K562 (cell line): ENCODE data around the gene EVPL. TPM values are rescaled to one million over a fixed set of nuclear protein-coding genes. Genes with fewer than 3 reads are reported as not detected.
A peak's percentile ranks its signal among the peaks of the same experiment; 100 is the strongest.

Experiments
- ATF2 ChIP-seq: sonication (generic); formaldehyde crosslinking; IDR thresholded peaks from 2 replicates; pipeline ENCODE4 v1.8.1; 2022; ENCODE audit warnings: missing genetic modification reagents
- BCOR ChIP-seq: fragments of 450-650 bp; IDR thresholded peaks from 2 replicates; pipeline ENCODE4 v1.6.1; 2016
- CBX1 ChIP-seq: sonication (generic); IDR thresholded peaks from 2 replicates; pipeline ENCODE4 v1.6.1; 2016; ENCODE audit warnings: antibody characterized with exemption, low read depth, mild to moderate bottlenecking
- CHD1 ChIP-seq: fragments of 200-600 bp; sonication (generic); IDR thresholded peaks from one replicate; pipeline ENCODE4 v1.6.1; 2012; ENCODE audit warnings: mild to moderate bottlenecking, moderate library complexity, low read length, inconsistent platforms
- COPS2 ChIP-seq: fragments of 450-650 bp; conservative IDR thresholded peaks from 2 replicates; pipeline ENCODE4 v1.6.1; 2016; ENCODE audit warnings: mild to moderate bottlenecking, moderate library complexity
- CTBP1 ChIP-seq: fragments of 450-650 bp; IDR thresholded peaks from 2 replicates; pipeline ENCODE4 v1.6.1; 2016; ENCODE audit warnings: borderline replicate concordance
- GABPB2 ChIP-seq: fragments of 250-450 bp; sonication (Bioruptor Pico); conservative IDR thresholded peaks from 2 replicates; pipeline ENCODE4 v1.5.1; 2021; ENCODE audit warnings: mild to moderate bottlenecking
- HMBOX1 ChIP-seq: sonication (generic); IDR thresholded peaks from 2 replicates; pipeline ENCODE4 v1.6.1; 2016
- JUN ChIP-seq, 2 experiments: sonication (generic) in 1 of 2; formaldehyde crosslinking in 1 of 2; IDR thresholded peaks; 2 replicates each; pipeline versions ENCODE4 v1.6.1 to v1.8.0; 2012 to 2022; ENCODE audit warnings: borderline replicate concordance in 2 of 2, mild to moderate bottlenecking in 2 of 2, improper control_type of control experiment in 1 of 2, low read depth in 1 of 2, low read length in 1 of 2, missing genetic modification reagents in 1 of 2
- KDM2B ChIP-seq: fragments of 250-450 bp; sonication (Bioruptor Pico); IDR thresholded peaks from 2 replicates; pipeline ENCODE4 v1.8.0; 2021; ENCODE audit warnings: mild to moderate bottlenecking, moderate library complexity
- NFYB ChIP-seq: IDR thresholded peaks from 2 replicates; pipeline ENCODE4 v1.6.1; 2011; ENCODE audit warnings: mild to moderate bottlenecking, moderate library complexity; ENCODE audit not compliant: insufficient read length; ENCODE audit errors: extremely low read depth
- PHTF2 ChIP-seq: fragments of 250-450 bp; sonication (Bioruptor Pico); IDR thresholded peaks from 2 replicates; pipeline ENCODE4 v1.5.0; 2021; ENCODE audit warnings: mild to moderate bottlenecking
- POLR2AphosphoS2 ChIP-seq: IDR thresholded peaks from 2 replicates; pipeline ENCODE4 v1.6.1; 2012; ENCODE audit warnings: low read length, improper control_type of control experiment
- POLR2B ChIP-seq: fragments of 450-650 bp; IDR thresholded peaks from 2 replicates; pipeline ENCODE4 v1.6.1; 2018; ENCODE audit warnings: low read depth; ENCODE audit not compliant: partially characterized antibody
- PRMT5 ChIP-seq: sonication (generic); formaldehyde crosslinking; IDR thresholded peaks from 2 replicates; pipeline ENCODE4 v1.5.0; 2020; ENCODE audit warnings: missing genetic modification reagents
- TCF7 ChIP-seq: sonication (generic); IDR thresholded peaks from 2 replicates; pipeline ENCODE4 v1.6.1; 2016; ENCODE audit warnings: antibody characterized with exemption, borderline replicate concordance
- TOE1 ChIP-seq, 2 experiments: fragments of 450-650 bp in 1 of 2; sonication (generic) in 1 of 2; formaldehyde crosslinking in 1 of 2; IDR thresholded peaks; 2 replicates each; pipeline versions ENCODE4 v1.7.1 to v1.8.0; 2016 to 2022; ENCODE audit warnings: borderline replicate concordance in 2 of 2, mild to moderate bottlenecking in 2 of 2, antibody characterized with exemption in 1 of 2, inconsistent platforms in 1 of 2, low read depth in 1 of 2, missing genetic modification reagents in 1 of 2, moderate library complexity in 1 of 2
- ZBTB7A ChIP-seq: IDR thresholded peaks from 2 replicates; pipeline ENCODE4 v1.6.1; 2011; ENCODE audit warnings: low read depth, mild to moderate bottlenecking, low read length, moderate library complexity, borderline replicate concordance; ENCODE audit not compliant: control insufficient read depth
- ZC3H11A ChIP-seq: IDR thresholded peaks from 2 replicates; pipeline ENCODE4 v1.6.1; 2012; ENCODE audit warnings: low read depth, low read length, improper control_type of control experiment
- ZNF239 ChIP-seq: fragments of 250-450 bp; sonication (Bioruptor Pico); IDR thresholded peaks from 2 replicates; pipeline ENCODE4 v1.4.0; 2020; ENCODE audit warnings: mild to moderate bottlenecking
- ZNF644 ChIP-seq: fragments of 200-800 bp; sonication (Bioruptor generic); IDR thresholded peaks from 2 replicates; pipeline ENCODE4 v1.6.1; 2016; ENCODE audit warnings: low read depth, missing genetic modification characterization, missing compliant biosample characterization
- polyA plus RNA-seq, 8 experiments: library from polyadenylated mRNA; depleted of rRNA in 4 of 8; stranded (reverse) in 5 of 8; unstranded in 3 of 8; fragments of >200 nt; fragmentation: Nextera tagmentation in 2 of 8; fragmentation: Illumina TruSeq in 1 of 8; extraction: Ambion mirVana in 2 of 8; extraction: Trizol in 1 of 8; gene quantifications; 2 replicates each; pipeline versions ENCODE4 v1.2.1 to v1.2.3, GENCODE V29; 2011 to 2014; ENCODE audit warnings: inconsistent platforms in 1 of 8, missing spikeins in 1 of 8
- total RNA-seq, 7 experiments: library from RNA; depleted of rRNA in 6 of 7; stranded (reverse); fragments of >200 nt in 6 of 7; fragmentation: Illumina TruSeq in 2 of 7; extraction: Trizol in 2 of 7; gene quantifications; 2 replicates each; pipeline versions ENCODE4 v1.2.1 to v1.2.3, GENCODE V29; 2011 to 2021; ENCODE audit warnings: low replicate concordance in 1 of 7
- TF ChIP-seq, protein P1 (sequence below), 2 experiments: fragments of 450-650 bp; conservative IDR thresholded peaks; 2 replicates each; pipeline ENCODE4 v1.6.1; 2017; ENCODE audit warnings: mild to moderate bottlenecking in 2 of 2, moderate library complexity in 2 of 2
- TF ChIP-seq, protein P2 (sequence below): fragments of 200-800 bp; sonication (Bioruptor generic); IDR thresholded peaks from 2 replicates; pipeline ENCODE4 v1.6.1; 2017; ENCODE audit warnings: missing genetic modification characterization, missing compliant biosample characterization

The EVPL gene
- total and polyA plus RNA-seq, 9 of the 15 experiments (the other 6 are each of a cell fraction or from before 2014, with no cell fraction given): 0.08 to 0.18 (median 0.16) TPM; not detected in 5

GRCh38 chr17:75983501-75984181, 43.5 kb downstream of the EVPL start (continued):
- no peak for TF ChIP-seq TOE1 (IDR thresholded peaks at IDR 0.05; ENCODE audit: borderline replicate concordance)
- TF ChIP-seq TOE1 (CRISPR knock-in tag; IDR thresholded peaks at IDR 0.05; ENCODE audit: borderline replicate concordance, low read depth): no peak
- no peak for TF ChIP-seq GABPB2
- no peak for TF ChIP-seq PRMT5 (CRISPR knock-in tag)
- TF ChIP-seq KDM2B: no peak
- 0 out of 2 replicates have a peak, but pooled peaks have one; percentile 32 for TF ChIP-seq HMBOX1
- TF ChIP-seq ZBTB7A: peak; percentile 57; the same call in 1 of the 2 replicates
- peak; percentile 38; the same call in 1 of the 2 replicates for TF ChIP-seq JUN (IDR thresholded peaks at IDR 0.05; ENCODE audit: borderline replicate concordance, low read depth, low read length)
- no peak for TF ChIP-seq JUN (CRISPR knock-in tag; IDR thresholded peaks at IDR 0.05; ENCODE audit: borderline replicate concordance)
- TF ChIP-seq POLR2B: no peak
- no peak for TF ChIP-seq CBX1
- TF ChIP-seq CTBP1: 0 out of 2 replicates have a peak, but pooled peaks have one; percentile 14
- TF ChIP-seq TCF7: peak; percentile 67; the same call in 1 of the 2 replicates
- no peak for TF ChIP-seq ZC3H11A
- no peak for TF ChIP-seq NFYB
- no peak for TF ChIP-seq ZNF239
- no peak for TF ChIP-seq CHD1
- no peak for TF ChIP-seq COPS2
- no peak for TF ChIP-seq POLR2AphosphoS2
- TF ChIP-seq ZNF644 (tag): no peak
- TF ChIP-seq ATF2 (CRISPR knock-in tag): no peak
- no peak for TF ChIP-seq PHTF2 (CRISPR knock-in tag)
- TF ChIP-seq, protein P1, sequence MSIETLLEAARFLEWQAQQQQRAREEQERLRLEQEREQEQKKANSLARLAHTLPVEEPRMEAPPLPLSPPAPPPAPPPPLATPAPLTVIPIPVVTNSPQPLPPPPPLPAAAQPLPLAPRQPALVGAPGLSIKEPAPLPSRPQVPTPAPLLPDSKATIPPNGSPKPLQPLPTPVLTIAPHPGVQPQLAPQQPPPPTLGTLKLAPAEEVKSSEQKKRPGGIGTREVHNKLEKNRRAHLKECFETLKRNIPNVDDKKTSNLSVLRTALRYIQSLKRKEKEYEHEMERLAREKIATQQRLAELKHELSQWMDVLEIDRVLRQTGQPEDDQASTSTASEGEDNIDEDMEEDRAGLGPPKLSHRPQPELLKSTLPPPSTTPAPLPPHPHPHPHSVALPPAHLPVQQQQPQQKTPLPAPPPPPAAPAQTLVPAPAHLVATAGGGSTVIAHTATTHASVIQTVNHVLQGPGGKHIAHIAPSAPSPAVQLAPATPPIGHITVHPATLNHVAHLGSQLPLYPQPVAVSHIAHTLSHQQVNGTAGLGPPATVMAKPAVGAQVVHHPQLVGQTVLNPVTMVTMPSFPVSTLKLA (conservative IDR thresholded peaks at IDR 0.05): peak; percentile 72 to 81
- TF ChIP-seq, protein P2, sequence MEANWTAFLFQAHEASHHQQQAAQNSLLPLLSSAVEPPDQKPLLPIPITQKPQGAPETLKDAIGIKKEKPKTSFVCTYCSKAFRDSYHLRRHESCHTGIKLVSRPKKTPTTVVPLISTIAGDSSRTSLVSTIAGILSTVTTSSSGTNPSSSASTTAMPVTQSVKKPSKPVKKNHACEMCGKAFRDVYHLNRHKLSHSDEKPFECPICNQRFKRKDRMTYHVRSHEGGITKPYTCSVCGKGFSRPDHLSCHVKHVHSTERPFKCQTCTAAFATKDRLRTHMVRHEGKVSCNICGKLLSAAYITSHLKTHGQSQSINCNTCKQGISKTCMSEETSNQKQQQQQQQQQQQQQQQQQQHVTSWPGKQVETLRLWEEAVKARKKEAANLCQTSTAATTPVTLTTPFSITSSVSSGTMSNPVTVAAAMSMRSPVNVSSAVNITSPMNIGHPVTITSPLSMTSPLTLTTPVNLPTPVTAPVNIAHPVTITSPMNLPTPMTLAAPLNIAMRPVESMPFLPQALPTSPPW (CRISPR knock-in tag): peak; percentile 85
- TF ChIP-seq BCOR: no peak
